Endodermal cell (in vitro differentiated cells): Measurements from ENCODE around the gene CSPG5. TPM values are rescaled to one million over a fixed set of nuclear protein-coding genes. Genes with fewer than 3 reads are reported as not detected.
A peak's percentile ranks its signal among the peaks of the same experiment; 100 is the strongest.

Source experiments
- DNase-seq: peaks from one replicate; pipeline ENCODE4 v3.0.0-alpha.2; 2017
- H3K27ac ChIP-seq: 2 replicates; pipeline ENCODE4 v1.5.1; 2013; ENCODE audit warnings: mild to moderate bottlenecking, low read depth, low read length, moderate library complexity
- H3K27me3 ChIP-seq: 2 replicates; pipeline ENCODE4 v1.6.1; 2013; ENCODE audit warnings: mild to moderate bottlenecking, low read length, moderate library complexity; ENCODE audit not compliant: insufficient read depth, control insufficient read depth, poor library complexity, severe bottlenecking
- H3K36me3 ChIP-seq: 2 replicates; pipeline ENCODE4 v1.7.0; 2013; ENCODE audit warnings: mild to moderate bottlenecking, low read length, moderate library complexity; ENCODE audit not compliant: control insufficient read depth, insufficient read depth
- H3K4me1 ChIP-seq: one replicate; pipeline ENCODE4 v1.7.0; 2013; ENCODE audit warnings: low read length; ENCODE audit not compliant: control insufficient read depth, insufficient read depth
- H3K4me3 ChIP-seq: 2 replicates; pipeline ENCODE4 v1.5.1; 2013; ENCODE audit warnings: mild to moderate bottlenecking, low read length, moderate library complexity
- H3K9ac ChIP-seq: 2 replicates; pipeline ENCODE4 v1.6.1; 2013; ENCODE audit warnings: mild to moderate bottlenecking, low read length, moderate library complexity; ENCODE audit not compliant: poor library complexity, severe bottlenecking; ENCODE audit errors: extremely low read depth
- H3K9me3 ChIP-seq: 2 replicates; pipeline ENCODE4 v1.6.1; 2013; ENCODE audit warnings: mild to moderate bottlenecking, low read length, moderate library complexity; ENCODE audit not compliant: control insufficient read depth
- H3K27ac Mint-ChIP-seq: 2 replicates; pipeline ENCODE4 v1.8.0; 2020; ENCODE audit warnings: mixed read lengths
- H3K27me3 Mint-ChIP-seq: 2 replicates; pipeline ENCODE4 v1.8.0; 2021; ENCODE audit warnings: mild to moderate bottlenecking, mixed read lengths; ENCODE audit not compliant: insufficient read depth
- H3K36me3 Mint-ChIP-seq: 2 replicates; pipeline ENCODE4 v1.8.0; 2020; ENCODE audit warnings: low read depth, mixed read lengths
- H3K4me1 Mint-ChIP-seq: 2 replicates; pipeline ENCODE4 v1.8.0; 2020; ENCODE audit warnings: mixed read lengths
- H3K4me3 Mint-ChIP-seq: 2 replicates; pipeline ENCODE4 v1.8.0; 2020; ENCODE audit warnings: mild to moderate bottlenecking, moderate library complexity, mixed read lengths
- H3K9me3 Mint-ChIP-seq: 2 replicates; pipeline ENCODE4 v1.8.0; 2020; ENCODE audit warnings: mild to moderate bottlenecking, mixed read lengths
- CTCF ChIP-seq: fragments of 200-600 bp; sonication (generic); conservative IDR thresholded peaks from 2 replicates; pipeline ENCODE4 v1.5.0; 2021; ENCODE audit warnings: antibody characterized with exemption, mild to moderate bottlenecking
- WGBS, 2 experiments: methylation state at CpG; one replicate each; pipeline versions ENCODE4 v1.1.5 to v1.1.7; 2013; ENCODE audit warnings: missing lambda C conversion rate in 2 of 2, mixed read lengths in 1 of 2; ENCODE audit not compliant: insufficient coverage in 1 of 2, insufficient read length in 1 of 2; 5-methylcytosine and 5-hydroxymethylcytosine counted together
- total RNA-seq, 2 donors: library from RNA; stranded (reverse); fragmentation: NEBNext Ultra II Directional in 1 of 2; extraction: Animal tissue kit (Norgen Biotek cat#: 25700) in 1 of 2; gene quantifications; 2 replicates in 1 of 2; 3 replicates in 1 of 2; pipeline ENCODE4 v1.2.1, GENCODE V29; 2021

The CSPG5 gene
- total RNA-seq, 2 donors from 2014 or later = 0.53 to 0.70 TPM

DNA sequence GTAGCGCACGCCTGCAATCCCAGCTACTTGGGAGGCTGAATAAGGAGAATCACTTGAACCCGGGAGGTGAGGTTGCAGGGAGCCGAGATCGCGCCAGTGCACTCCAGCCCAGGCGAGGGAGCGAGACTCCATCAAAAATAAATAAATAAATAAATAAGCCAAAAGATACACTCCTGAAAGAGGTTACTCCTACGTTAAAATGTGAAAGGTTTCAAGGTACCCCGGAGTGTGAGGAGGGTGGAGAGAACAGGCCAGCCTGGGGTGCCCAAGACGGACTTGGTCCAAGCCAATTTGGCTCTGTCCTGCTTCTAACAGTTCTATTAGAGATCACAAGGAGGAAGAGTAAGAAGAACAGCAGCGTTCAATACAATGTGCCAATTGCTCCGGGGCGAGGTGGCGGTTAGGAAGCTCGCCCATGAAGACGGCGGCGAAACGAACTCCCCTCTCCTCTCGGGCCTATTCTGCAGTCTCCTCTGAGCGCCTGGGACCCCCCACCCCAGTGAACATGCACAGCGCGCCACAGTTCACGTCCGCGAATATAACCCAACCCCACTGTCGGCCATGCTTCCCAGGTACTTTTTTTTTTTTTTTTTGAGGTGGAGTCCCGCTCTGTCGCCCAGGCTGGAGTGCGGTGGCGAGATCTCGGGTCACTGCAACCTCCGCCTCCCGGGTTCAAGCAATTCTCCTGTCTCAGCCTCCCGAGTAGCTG lies 66.1 kb downstream of the CSPG5 start:
- peak; percentile 67 for DNase-seq
- H3K27me3 Mint-ChIP-seq = no peaks in the 10 kb centered on the region
- H3K4me3 ChIP-seq = peak overlapping the region; percentile 96
- no peaks in the 10 kb centered on the region for H3K4me1 ChIP-seq
- H3K27me3 ChIP-seq = no peaks in the 10 kb centered on the region
- peaks cover 4% of the 10 kb centered on the region for H3K4me1 Mint-ChIP-seq
- H3K27ac Mint-ChIP-seq = peak overlapping the region; percentile 97
- H3K9me3 ChIP-seq = no peaks in the 10 kb centered on the region
- peaks cover 24% of the 10 kb centered on the region for H3K36me3 Mint-ChIP-seq
- no peak for TF ChIP-seq CTCF
- WGBS, 2 experiments = 5 to 21% methylated on average over 12 to 36 of the region's 36 CpGs
- H3K9me3 Mint-ChIP-seq = no peaks in the 10 kb centered on the region
- no peak overlapping the region for H3K27ac ChIP-seq
- peak overlapping the region; percentile 73 for H3K9ac ChIP-seq
- H3K36me3 ChIP-seq = peaks cover 25% of the 10 kb centered on the region
- peak overlapping the region; percentile 98 for H3K4me3 Mint-ChIP-seq

Other genes with a start within 250 kb of the CSPG5 start
- 10 to 100 TPM; 44.2 to 54.1 TPM for gene PTPN23, start 197.8 kb downstream of the CSPG5 start, total RNA-seq
- 100 to 1,000 TPM; 103 to 105 TPM for gene SCAP, start 102.9 kb downstream of the CSPG5 start, total RNA-seq
- gene ELP6, start 65.2 kb downstream of the CSPG5 start, total RNA-seq = 10 to 100 TPM; 43.8 to 56.8 TPM
- 100 to 1,000 TPM; 200 to 231 TPM for gene SMARCC1, start 203.0 kb upstream of the CSPG5 start, total RNA-seq
- 100 to 1,000 TPM; 104 to 113 TPM for gene DHX30, start 224.3 kb upstream of the CSPG5 start, total RNA-seq